Type B pancreatic cell (in vitro differentiated cells): ENCODE measurements around the gene CALHM4. TPM values are rescaled to one million over a fixed set of nuclear protein-coding genes. Genes with fewer than 3 reads are reported as not detected.

ENCODE experiments used
- DNase-seq: peaks from one replicate; pipeline ENCODE4 v3.0.0; 2021; ENCODE audit warnings: mixed read lengths; ENCODE audit not compliant: unreplicated experiment; ENCODE audit errors: extremely low spot score
- H3K27ac Mint-ChIP-seq: 2 replicates; pipeline ENCODE4 v1.8.0; 2021; ENCODE audit warnings: mild to moderate bottlenecking, mixed read lengths
- H3K27me3 Mint-ChIP-seq: 2 replicates; pipeline ENCODE4 v1.8.0; 2021; ENCODE audit warnings: mixed read lengths
- H3K36me3 Mint-ChIP-seq: 2 replicates; pipeline ENCODE4 v1.8.0; 2021; ENCODE audit warnings: mixed read lengths
- H3K4me1 Mint-ChIP-seq: one replicate; pipeline ENCODE4 v1.8.0; 2021; ENCODE audit warnings: mixed read lengths; ENCODE audit not compliant: unreplicated experiment
- H3K4me3 Mint-ChIP-seq: 2 replicates; pipeline ENCODE4 v1.8.0; 2021; ENCODE audit warnings: mild to moderate bottlenecking, mixed read lengths
- H3K9me3 Mint-ChIP-seq: 2 replicates; pipeline ENCODE4 v1.8.0; 2021; ENCODE audit warnings: mixed read lengths
- total RNA-seq: library from RNA; stranded (reverse); gene quantifications from 2 replicates; pipeline ENCODE4 v1.2.1, GENCODE V29; 2021; ENCODE audit warnings: low replicate concordance
- TF ChIP-seq, protein P1 (sequence below): fragments of 200-600 bp; sonication (generic); conservative IDR thresholded peaks from 2 replicates; pipeline ENCODE4 v1.5.0; 2021; ENCODE audit warnings: antibody characterized with exemption, mild to moderate bottlenecking

Gene CALHM4
- total RNA-seq, 1 donor from 2014 or later: not detected

DNA sequence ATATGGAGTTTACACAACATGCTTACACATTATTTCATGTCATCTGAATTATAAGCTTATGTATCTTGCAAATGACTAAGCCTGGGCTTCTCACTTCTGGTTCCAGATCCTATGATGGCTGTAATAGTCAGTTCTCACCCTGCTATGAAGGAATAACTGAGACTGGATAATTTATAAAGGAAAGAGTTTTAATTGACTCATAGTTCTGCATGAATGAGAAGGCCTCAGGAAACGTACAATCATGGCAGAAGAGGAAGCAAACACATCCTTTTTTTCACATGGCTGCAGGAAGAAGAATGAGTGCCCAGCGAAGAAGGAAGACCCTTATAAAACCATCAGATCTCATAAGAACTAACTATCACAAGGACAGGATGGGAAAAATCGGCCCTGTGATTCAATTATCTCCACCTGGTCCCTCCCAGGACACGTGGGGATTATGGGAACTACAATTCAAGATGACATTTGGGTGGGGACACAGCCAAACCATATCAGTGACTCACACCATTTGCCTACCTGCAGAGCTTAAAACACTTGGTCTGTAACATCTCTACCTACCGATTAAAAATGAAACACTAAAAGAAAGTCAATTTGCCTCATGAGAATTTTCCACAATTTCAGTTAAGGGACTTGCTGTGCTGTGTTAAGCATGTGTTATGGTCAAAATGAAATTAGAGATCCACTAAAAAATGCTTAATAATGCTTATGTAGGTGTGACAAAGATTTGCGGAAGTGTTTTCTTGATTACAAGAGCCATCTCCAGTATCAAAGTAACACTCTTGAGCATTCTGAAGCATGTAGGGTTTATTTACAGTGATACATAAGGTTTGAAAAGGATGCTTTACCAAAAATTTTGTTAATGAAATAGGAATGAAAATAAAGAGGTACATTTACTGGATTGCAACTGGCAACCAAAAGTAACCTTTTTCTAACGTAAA is 15.5 kb downstream of the CALHM4 start:
- no peak for DNase-seq
- H3K4me3 Mint-ChIP-seq: peak overlapping the region; percentile 57
- H3K27ac Mint-ChIP-seq: no peak overlapping the region
- TF ChIP-seq, protein P1, sequence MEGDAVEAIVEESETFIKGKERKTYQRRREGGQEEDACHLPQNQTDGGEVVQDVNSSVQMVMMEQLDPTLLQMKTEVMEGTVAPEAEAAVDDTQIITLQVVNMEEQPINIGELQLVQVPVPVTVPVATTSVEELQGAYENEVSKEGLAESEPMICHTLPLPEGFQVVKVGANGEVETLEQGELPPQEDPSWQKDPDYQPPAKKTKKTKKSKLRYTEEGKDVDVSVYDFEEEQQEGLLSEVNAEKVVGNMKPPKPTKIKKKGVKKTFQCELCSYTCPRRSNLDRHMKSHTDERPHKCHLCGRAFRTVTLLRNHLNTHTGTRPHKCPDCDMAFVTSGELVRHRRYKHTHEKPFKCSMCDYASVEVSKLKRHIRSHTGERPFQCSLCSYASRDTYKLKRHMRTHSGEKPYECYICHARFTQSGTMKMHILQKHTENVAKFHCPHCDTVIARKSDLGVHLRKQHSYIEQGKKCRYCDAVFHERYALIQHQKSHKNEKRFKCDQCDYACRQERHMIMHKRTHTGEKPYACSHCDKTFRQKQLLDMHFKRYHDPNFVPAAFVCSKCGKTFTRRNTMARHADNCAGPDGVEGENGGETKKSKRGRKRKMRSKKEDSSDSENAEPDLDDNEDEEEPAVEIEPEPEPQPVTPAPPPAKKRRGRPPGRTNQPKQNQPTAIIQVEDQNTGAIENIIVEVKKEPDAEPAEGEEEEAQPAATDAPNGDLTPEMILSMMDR: no peak
- H3K9me3 Mint-ChIP-seq: no peaks in the 10 kb centered on the region
- peaks cover 17% of the 10 kb centered on the region for H3K4me1 Mint-ChIP-seq
- H3K27me3 Mint-ChIP-seq: peaks cover 17% of the 10 kb centered on the region
- H3K36me3 Mint-ChIP-seq: no peaks in the 10 kb centered on the region

DNA sequence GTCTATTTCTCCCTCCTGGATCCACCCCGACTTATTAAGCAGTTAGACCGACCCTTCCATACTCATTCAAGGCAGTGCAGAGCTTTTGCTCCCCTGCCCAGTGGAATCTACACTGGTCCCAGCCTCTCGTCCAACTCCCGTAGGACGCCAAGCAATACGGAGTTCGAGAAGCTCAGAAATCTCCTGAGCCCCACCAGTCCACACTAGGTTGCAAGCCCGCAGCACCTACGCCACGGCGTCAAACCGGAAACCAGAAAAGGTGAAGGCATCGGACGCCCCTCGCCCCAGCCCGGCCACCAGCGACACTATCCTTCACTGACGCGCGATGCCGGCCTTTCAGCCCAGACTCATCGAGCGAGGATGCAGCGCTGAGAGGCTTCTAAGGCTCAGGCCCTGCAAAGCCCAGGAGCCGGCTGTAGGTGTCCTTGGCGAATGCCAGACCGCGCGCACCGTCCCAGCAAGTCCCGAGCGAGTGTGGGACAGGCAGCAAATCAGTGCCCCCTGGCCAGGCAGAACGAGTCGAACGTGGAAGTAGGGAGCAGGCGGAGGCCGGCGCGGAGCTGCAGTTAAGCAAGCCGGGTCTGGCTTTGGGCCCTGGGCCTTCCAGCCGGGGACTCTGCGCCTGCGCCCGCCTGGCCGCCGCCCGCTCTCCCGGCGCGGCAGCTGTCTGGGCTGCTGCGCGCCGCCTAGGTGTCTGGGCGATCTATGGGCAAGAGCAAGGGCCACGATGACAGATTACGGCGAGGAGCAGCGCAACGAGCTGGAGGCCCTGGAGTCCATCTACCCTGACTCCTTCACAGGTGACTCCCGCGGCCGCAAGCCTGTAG is 17.5 kb downstream of the CALHM4 start, which contains the start of gene RWDD1:
Gene RWDD1, plus strand, starts transcription at position 649 of the 827 bp plus-strand sequence. Its CDS starts 79 bp downstream, at position 728.
- Mint-ChIP-seq H3K4me1 (peaks cover 20% of the 10 kb centered on the region), H3K4me3 (peak within 1 kb of the TSS; percentile 99), H3K27me3 (peaks cover 9% of the 10 kb centered on the region), H3K9me3 (no peaks in the 10 kb centered on the region), H3K27ac (peak within 1 kb of the TSS; percentile 95), H3K36me3 (no peaks in the 10 kb centered on the region)
- TF ChIP-seq, protein P1: no peak
- peak; percentile 99 for DNase-seq

DNA sequence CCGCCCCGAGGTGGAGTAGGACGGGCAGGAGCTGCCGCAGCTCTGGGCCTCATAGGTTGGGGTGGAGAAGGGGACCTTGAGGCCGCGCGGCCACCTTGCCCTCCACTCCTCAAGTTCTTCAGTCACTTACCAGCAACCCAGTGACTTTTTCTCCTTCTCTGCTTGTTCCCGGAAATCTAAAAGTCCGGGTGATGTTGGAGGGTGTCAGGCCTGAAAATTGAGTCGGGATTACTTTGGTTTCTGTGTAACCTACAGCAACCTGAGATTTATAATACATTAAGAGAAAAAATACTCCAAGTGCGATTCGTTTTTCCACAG is 18.1 kb downstream of the CALHM4 start:
- Mint-ChIP-seq H3K27ac (peak overlapping the region; percentile 95), H3K4me3 (peak overlapping the region; percentile 99), H3K27me3 (peaks cover 9% of the 10 kb centered on the region), H3K36me3 (no peaks in the 10 kb centered on the region), H3K9me3 (no peaks in the 10 kb centered on the region), H3K4me1 (peaks cover 20% of the 10 kb centered on the region)
- TF ChIP-seq, protein P1: peak; percentile 12
- DNase-seq: no peak

DNA sequence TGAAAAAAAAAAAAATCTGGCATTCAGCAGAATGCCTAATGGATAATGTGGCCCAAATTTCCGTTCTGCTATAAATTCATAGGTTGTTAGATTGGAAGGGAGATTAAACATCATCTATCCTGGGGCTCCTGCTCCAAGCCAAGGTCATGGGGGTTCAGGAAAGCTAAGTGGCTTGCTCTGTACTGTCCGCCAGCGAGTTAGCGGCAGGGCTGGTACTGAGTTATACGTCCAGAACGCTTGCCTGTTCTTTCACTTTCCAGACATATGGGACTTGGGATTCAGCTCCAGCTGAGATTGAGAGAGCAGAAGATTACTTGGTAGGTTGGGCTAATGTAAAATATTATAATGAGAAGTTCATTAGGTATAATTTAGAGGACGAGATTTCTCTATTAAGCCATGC is 18.6 kb downstream of the CALHM4 start:
- TF ChIP-seq, protein P1: no peak
- H3K4me3 Mint-ChIP-seq: peak overlapping the region; percentile 99
- no peaks in the 10 kb centered on the region for H3K36me3 Mint-ChIP-seq
- H3K9me3 Mint-ChIP-seq: no peaks in the 10 kb centered on the region
- H3K27me3 Mint-ChIP-seq: peaks cover 4% of the 10 kb centered on the region
- peak overlapping the region; percentile 95 for H3K27ac Mint-ChIP-seq
- DNase-seq: no peak
- H3K4me1 Mint-ChIP-seq: peaks cover 20% of the 10 kb centered on the region

DNA sequence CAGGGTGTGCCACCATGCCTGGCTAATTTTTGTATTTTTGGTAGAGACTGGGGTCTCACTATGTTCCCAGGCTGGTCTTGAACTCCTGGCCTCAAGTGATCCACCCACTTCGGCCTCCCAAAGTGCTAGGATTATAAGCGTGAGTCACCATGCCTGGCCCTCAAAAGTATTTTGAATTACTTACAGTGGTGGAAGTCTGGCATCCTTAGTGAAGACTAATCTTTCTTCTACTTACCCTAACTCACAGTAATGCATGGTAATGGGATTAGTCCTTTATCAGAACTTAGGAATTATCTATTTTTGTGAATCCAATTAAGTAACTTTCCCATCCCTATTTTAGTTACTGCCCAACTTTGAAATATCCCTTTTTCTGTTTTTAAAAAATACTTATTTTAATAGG is 21.7 kb downstream of the CALHM4 start:
- Mint-ChIP-seq H3K9me3 (no peaks in the 10 kb centered on the region), H3K4me3 (no peak overlapping the region), H3K4me1 (peaks cover 16% of the 10 kb centered on the region), H3K36me3 (peaks cover 2% of the 10 kb centered on the region), H3K27ac (no peak overlapping the region), H3K27me3 (no peaks in the 10 kb centered on the region)
- DNase-seq: no peak
- TF ChIP-seq, protein P1: no peak
